ENCODE measurements around the gene ATP2C2.

GRCh38 chr16:84356591-84357116, 11.7 kb upstream of the ATP2C2 start:
- TF ChIP-seq CTCF (IDR thresholded peaks at IDR 0.05) (no peak), POLR2A (IDR thresholded peaks at IDR 0.05) (no peak), POLR2AphosphoS5 (IDR thresholded peaks at IDR 0.05) (no peak), EP300 (IDR thresholded peaks at IDR 0.05) (no peak)
